ENCODE results near the gene PEX5L.

DNA sequence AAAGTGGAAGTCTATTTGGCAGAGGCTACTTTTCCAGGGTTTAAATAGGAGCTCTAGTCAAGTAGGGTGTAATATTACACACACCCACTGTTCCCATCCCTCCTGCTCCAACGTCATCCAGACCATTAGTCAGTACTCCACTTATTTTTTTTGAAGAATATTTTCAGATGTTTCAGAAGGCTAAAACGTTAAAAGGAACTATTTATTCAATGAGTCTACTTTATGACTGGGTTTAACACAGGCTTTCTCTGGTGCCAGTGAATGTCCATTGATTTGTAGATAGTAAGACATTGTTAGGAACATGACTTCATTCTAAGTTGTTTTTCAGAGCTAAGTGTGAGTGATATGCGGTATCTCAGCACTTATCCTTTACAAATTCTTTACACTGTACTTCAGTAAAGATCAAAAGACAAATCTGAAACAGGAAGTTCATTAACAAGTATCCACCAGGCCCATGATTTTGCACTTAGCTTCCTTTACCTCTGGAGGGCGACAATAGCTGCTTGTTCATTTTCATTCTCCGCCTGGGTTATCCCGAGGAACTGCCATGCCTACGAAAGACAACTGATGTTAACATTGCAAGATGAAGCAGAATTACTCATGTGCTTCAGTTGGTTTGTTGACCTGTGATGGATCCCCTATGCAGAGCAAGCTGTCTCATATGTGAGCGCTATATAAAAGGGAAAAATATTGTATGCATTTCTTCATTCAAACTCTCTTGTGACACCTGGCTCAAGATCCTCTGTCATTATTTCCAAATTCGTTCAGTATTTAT, 225.2 kb downstream of the PEX5L start:
- no peak for TF ChIP-seq POLR2A (IDR thresholded peaks at IDR 0.05; ENCODE audit: low read depth, low read length)
- TF ChIP-seq TAF1 (IDR thresholded peaks at IDR 0.05; ENCODE audit: borderline replicate concordance, low read depth, low read length), result no peak
- no peak for TF ChIP-seq POLR2AphosphoS5 (IDR thresholded peaks at IDR 0.05; ENCODE audit: low read depth, low read length)
